Measurements from ENCODE around the gene HMGCLL1.

- TF ChIP-seq USF2 (IDR thresholded peaks at IDR 0.05; ENCODE audit: borderline replicate concordance, low read depth, low read length) = no peak
- no peak for TF ChIP-seq TCF12 (IDR thresholded peaks at IDR 0.05)
- TF ChIP-seq CTCF (IDR thresholded peaks at IDR 0.05) = no peak
- no peak for TF ChIP-seq POLR2AphosphoS5 (IDR thresholded peaks at IDR 0.05; ENCODE audit: low read depth, low read length)
- TF ChIP-seq EZH2phosphoT487 (IDR thresholded peaks at IDR 0.05; ENCODE audit: borderline replicate concordance, low read depth) = no peak
- TF ChIP-seq RCOR1 (IDR thresholded peaks at IDR 0.05; ENCODE audit: low read length) = no peak
- no peak for TF ChIP-seq CHD2 (IDR thresholded peaks at IDR 0.05; ENCODE audit: low read length, partially characterized antibody)
- no peak for TF ChIP-seq JUND (IDR thresholded peaks at IDR 0.05)
- no peak for TF ChIP-seq MEF2A (IDR thresholded peaks at IDR 0.05; ENCODE audit: borderline replicate concordance, low read depth)
Observed at GRCh38 chr6:55516736-55517135, 62.3 kb downstream of the HMGCLL1 start.

Measured in SK-N-SH (cell line).